Osteoblast (primary cell): ENCODE data around the gene CARD11. TPM values are rescaled to one million over a fixed set of nuclear protein-coding genes. Genes with fewer than 3 reads are reported as not detected.

Experiments used
- DNase-seq: peaks from one replicate; pipeline ENCODE4 v3.0.0; 2011; ENCODE audit warnings: low spot score, mixed read lengths; ENCODE audit not compliant: insufficient read length; ENCODE audit errors: missing footprints
- H2AFZ ChIP-seq: 2 replicates; pipeline ENCODE4 v1.6.0; 2011; ENCODE audit warnings: mild to moderate bottlenecking, low read length
- H3K27ac ChIP-seq: 2 replicates; pipeline ENCODE4 v1.5.1; 2011; ENCODE audit warnings: mild to moderate bottlenecking, low read depth, low read length, moderate library complexity
- H3K27me3 ChIP-seq: 2 replicates; pipeline ENCODE4 v1.6.0; 2012; ENCODE audit warnings: mild to moderate bottlenecking, control low read depth, inconsistent platforms, low read length, moderate library complexity; ENCODE audit not compliant: insufficient read depth
- H3K36me3 ChIP-seq: 2 replicates; pipeline ENCODE4 v1.5.1; 2011; ENCODE audit warnings: mild to moderate bottlenecking, low read length, control low read depth, moderate library complexity; ENCODE audit not compliant: insufficient read depth
- H3K4me1 ChIP-seq: 2 replicates; pipeline ENCODE4 v1.5.1; 2011; ENCODE audit warnings: mild to moderate bottlenecking, low read length, control low read depth, moderate library complexity; ENCODE audit not compliant: insufficient read depth
- H3K4me2 ChIP-seq: 2 replicates; pipeline ENCODE4 v1.6.0; 2011; ENCODE audit warnings: mild to moderate bottlenecking, low read length; ENCODE audit not compliant: insufficient read depth
- H3K4me3 ChIP-seq: fragments of 200-600 bp; sonication (generic); 3 replicates; pipeline ENCODE4 v1.5.1; 2012; ENCODE audit warnings: mild to moderate bottlenecking, low read length, inconsistent platforms; ENCODE audit not compliant: insufficient read depth
- H3K79me2 ChIP-seq: 2 replicates; pipeline ENCODE4 v1.6.0; 2012; ENCODE audit warnings: mild to moderate bottlenecking, low read length, control low read depth, inconsistent platforms; ENCODE audit not compliant: insufficient read depth
- H3K9me3 ChIP-seq: 2 replicates; pipeline ENCODE4 v1.5.1; 2011; ENCODE audit warnings: low read depth, low read length, control low read depth
- H4K20me1 ChIP-seq: 2 replicates; pipeline ENCODE4 v1.6.0; 2012; ENCODE audit warnings: mild to moderate bottlenecking, low read length, control low read depth; ENCODE audit not compliant: insufficient read depth
- total RNA-seq: library from RNA; depleted of rRNA; stranded (reverse); fragments of >200 nt; gene quantifications from 2 replicates; pipeline ENCODE4 v1.2.3, GENCODE V29; 2012
- TF ChIP-seq, protein P1 (sequence below): IDR thresholded peaks from 2 replicates; pipeline ENCODE4 v1.5.1; 2011; ENCODE audit warnings: mild to moderate bottlenecking, low read depth, low read length, moderate library complexity; ENCODE audit errors: extremely low read depth

The CARD11 gene
- total RNA-seq, 1 donor: not detected

DNA sequence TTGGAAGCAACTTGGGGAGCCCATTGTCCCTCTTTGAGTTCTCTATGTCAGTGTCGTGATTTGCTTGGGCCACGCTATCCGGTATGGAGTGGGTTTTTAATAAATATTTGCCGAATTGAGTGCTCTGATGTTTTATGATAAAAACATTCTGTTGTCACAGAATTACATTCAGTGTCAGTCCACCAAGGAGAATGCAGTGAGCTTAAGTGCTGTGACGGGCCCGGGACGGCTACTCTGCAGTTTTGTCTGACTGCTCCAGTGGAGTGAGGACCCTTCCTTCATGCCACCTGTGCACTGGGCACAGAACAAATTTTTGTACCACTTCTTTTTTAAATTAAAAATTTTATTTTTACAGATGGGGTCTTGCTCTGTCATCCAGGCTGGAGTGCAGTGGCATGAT is 76.0 kb downstream of the CARD11 start:
- no peaks in the 10 kb centered on the region for H3K36me3 ChIP-seq
- no peak overlapping the region for H3K4me2 ChIP-seq
- TF ChIP-seq, protein P1, sequence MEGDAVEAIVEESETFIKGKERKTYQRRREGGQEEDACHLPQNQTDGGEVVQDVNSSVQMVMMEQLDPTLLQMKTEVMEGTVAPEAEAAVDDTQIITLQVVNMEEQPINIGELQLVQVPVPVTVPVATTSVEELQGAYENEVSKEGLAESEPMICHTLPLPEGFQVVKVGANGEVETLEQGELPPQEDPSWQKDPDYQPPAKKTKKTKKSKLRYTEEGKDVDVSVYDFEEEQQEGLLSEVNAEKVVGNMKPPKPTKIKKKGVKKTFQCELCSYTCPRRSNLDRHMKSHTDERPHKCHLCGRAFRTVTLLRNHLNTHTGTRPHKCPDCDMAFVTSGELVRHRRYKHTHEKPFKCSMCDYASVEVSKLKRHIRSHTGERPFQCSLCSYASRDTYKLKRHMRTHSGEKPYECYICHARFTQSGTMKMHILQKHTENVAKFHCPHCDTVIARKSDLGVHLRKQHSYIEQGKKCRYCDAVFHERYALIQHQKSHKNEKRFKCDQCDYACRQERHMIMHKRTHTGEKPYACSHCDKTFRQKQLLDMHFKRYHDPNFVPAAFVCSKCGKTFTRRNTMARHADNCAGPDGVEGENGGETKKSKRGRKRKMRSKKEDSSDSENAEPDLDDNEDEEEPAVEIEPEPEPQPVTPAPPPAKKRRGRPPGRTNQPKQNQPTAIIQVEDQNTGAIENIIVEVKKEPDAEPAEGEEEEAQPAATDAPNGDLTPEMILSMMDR: no peak
- H4K20me1 ChIP-seq: no peaks in the 10 kb centered on the region
- H3K27me3 ChIP-seq: no peaks in the 10 kb centered on the region
- H3K79me2 ChIP-seq: no peaks in the 10 kb centered on the region
- no peak overlapping the region for H3K27ac ChIP-seq
- no peak for DNase-seq
- H3K9me3 ChIP-seq: no peaks in the 10 kb centered on the region
- no peak overlapping the region for H2AFZ ChIP-seq
- no peaks in the 10 kb centered on the region for H3K4me1 ChIP-seq
- H3K4me3 ChIP-seq: no peak overlapping the region

- Histone ChIP-seq H3K79me2 (no peaks in the 10 kb centered on the region), H3K9me3 (no peaks in the 10 kb centered on the region), H4K20me1 (no peaks in the 10 kb centered on the region), H3K36me3 (no peaks in the 10 kb centered on the region), H3K4me3 (no peak overlapping the region), H2AFZ (no peak overlapping the region), H3K27ac (no peak overlapping the region), H3K4me2 (no peak overlapping the region), H3K4me1 (no peaks in the 10 kb centered on the region), H3K27me3 (no peaks in the 10 kb centered on the region)
- no peak for DNase-seq
- TF ChIP-seq, protein P1: no peak
These were observed 76.4 kb downstream of the CARD11 start for GRCh38 chr7:2967253-2967652.

- Histone ChIP-seq H4K20me1 (no peaks in the 10 kb centered on the region), H3K36me3 (no peaks in the 10 kb centered on the region), H3K79me2 (no peaks in the 10 kb centered on the region), H3K4me3 (no peak overlapping the region), H3K27ac (no peak overlapping the region), H3K4me1 (no peaks in the 10 kb centered on the region), H3K4me2 (no peak overlapping the region), H3K27me3 (no peaks in the 10 kb centered on the region), H2AFZ (no peak overlapping the region), H3K9me3 (no peaks in the 10 kb centered on the region)
- TF ChIP-seq, protein P1: no peak
- no peak for DNase-seq
These were observed 77.1 kb downstream of the CARD11 start for GRCh38 chr7:2966466-2967078.

DNA sequence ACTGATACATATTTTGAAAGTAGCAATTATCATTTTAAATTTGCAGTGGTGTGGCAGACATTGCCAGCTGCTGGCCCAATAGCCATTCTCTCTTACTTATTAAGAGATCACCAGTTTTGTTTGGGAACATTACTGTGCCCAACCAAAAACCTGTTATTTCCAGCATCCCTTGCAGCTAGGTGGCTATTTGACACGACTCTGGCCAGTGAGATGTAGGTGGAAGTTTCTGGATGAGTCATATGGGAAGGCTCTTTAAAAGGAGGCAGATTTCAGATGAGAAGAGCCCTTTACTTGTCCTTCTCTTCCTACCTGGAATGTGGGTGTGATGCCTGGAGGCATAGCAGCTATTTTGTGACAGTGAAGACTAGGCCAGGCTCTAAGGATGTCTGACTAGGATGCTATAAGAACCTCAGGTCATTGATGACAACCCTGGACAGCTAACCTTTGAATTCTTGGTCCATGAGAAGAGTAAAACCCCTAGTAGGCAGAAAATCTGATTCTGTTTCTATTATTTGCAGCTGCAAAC is 77.9 kb downstream of the CARD11 start:
- Histone ChIP-seq H4K20me1 (no peaks in the 10 kb centered on the region), H3K79me2 (no peaks in the 10 kb centered on the region), H3K27me3 (no peaks in the 10 kb centered on the region), H3K27ac (no peak overlapping the region), H3K4me2 (no peak overlapping the region), H2AFZ (no peak overlapping the region), H3K4me3 (no peak overlapping the region), H3K4me1 (no peaks in the 10 kb centered on the region), H3K9me3 (no peaks in the 10 kb centered on the region), H3K36me3 (no peaks in the 10 kb centered on the region)
- TF ChIP-seq, protein P1: no peak
- peak; percentile 59 for DNase-seq
